Astrocyte (in vitro differentiated cells and primary cell): ENCODE data around the gene UTS2. TPM values are rescaled to one million over a fixed set of nuclear protein-coding genes. Genes with fewer than 3 reads are reported as not detected.

Source experiments
- DNase-seq: peaks from one replicate; pipeline ENCODE4 v3.0.0-alpha.2; 2010; ENCODE audit warnings: low read depth
- FAIRE-seq: peaks from 2 replicates; lab custom pipeline; 2011; peaks lifted over from hg19 to GRCh38; lab: Jason Lieb, UNC
- H2AFZ ChIP-seq: 2 replicates; pipeline ENCODE4 v1.6.0; 2012; ENCODE audit warnings: low read depth, low read length, inconsistent platforms
- H3K27ac ChIP-seq: 2 replicates; pipeline ENCODE4 v1.5.1; 2011; ENCODE audit warnings: low read depth, low read length, inconsistent platforms
- H3K27me3 ChIP-seq: 2 replicates; pipeline ENCODE4 v1.6.0; 2011; ENCODE audit warnings: low read length, inconsistent platforms; ENCODE audit not compliant: insufficient read depth
- H3K36me3 ChIP-seq: 2 replicates; pipeline ENCODE4 v1.5.1; 2011; ENCODE audit warnings: low read length, inconsistent platforms; ENCODE audit not compliant: insufficient read depth
- H3K4me1 ChIP-seq: 2 replicates; pipeline ENCODE4 v1.5.1; 2011; ENCODE audit warnings: low read length, inconsistent platforms; ENCODE audit not compliant: insufficient read depth
- H3K4me2 ChIP-seq: 2 replicates; pipeline ENCODE4 v1.6.0; 2012; ENCODE audit warnings: low read length, inconsistent platforms
- H3K4me3 ChIP-seq: 2 replicates; pipeline ENCODE4 v1.5.1; 2011; ENCODE audit warnings: low read depth, mild to moderate bottlenecking, low read length, inconsistent platforms; ENCODE audit not compliant: insufficient read depth
- H3K79me2 ChIP-seq: 2 replicates; pipeline ENCODE4 v1.6.0; 2012; ENCODE audit warnings: mild to moderate bottlenecking, low read length, inconsistent platforms; ENCODE audit not compliant: insufficient read depth
- H3K9ac ChIP-seq: 2 replicates; pipeline ENCODE4 v1.6.0; 2012; ENCODE audit warnings: mild to moderate bottlenecking, low read length, inconsistent platforms
- H3K9me3 ChIP-seq: 2 replicates; pipeline ENCODE4 v1.5.1; 2012; ENCODE audit warnings: low read depth, mild to moderate bottlenecking, low read length, inconsistent platforms; ENCODE audit not compliant: insufficient read depth
- H4K20me1 ChIP-seq: 2 replicates; pipeline ENCODE4 v1.6.0; 2012; ENCODE audit warnings: low read length, inconsistent platforms; ENCODE audit not compliant: insufficient read depth
- H3K27ac Mint-ChIP-seq: one replicate; pipeline ENCODE4 v1.8.0; 2021; ENCODE audit warnings: mild to moderate bottlenecking, mixed read lengths; ENCODE audit not compliant: unreplicated experiment
- H3K27me3 Mint-ChIP-seq: one replicate; pipeline ENCODE4 v1.8.0; 2021; ENCODE audit warnings: low read depth, mixed read lengths; ENCODE audit not compliant: unreplicated experiment
- H3K36me3 Mint-ChIP-seq: one replicate; pipeline ENCODE4 v1.8.0; 2021; ENCODE audit warnings: low read depth, mixed read lengths; ENCODE audit not compliant: unreplicated experiment
- H3K4me1 Mint-ChIP-seq: one replicate; pipeline ENCODE4 v1.8.0; 2021; ENCODE audit warnings: low read depth, mixed read lengths; ENCODE audit not compliant: unreplicated experiment
- H3K4me3 Mint-ChIP-seq: one replicate; pipeline ENCODE4 v1.8.0; 2021; ENCODE audit warnings: mild to moderate bottlenecking, moderate library complexity, mixed read lengths; ENCODE audit not compliant: unreplicated experiment
- H3K9me3 Mint-ChIP-seq: one replicate; pipeline ENCODE4 v1.8.0; 2021; ENCODE audit warnings: mild to moderate bottlenecking, mixed read lengths; ENCODE audit not compliant: unreplicated experiment
- CTCF ChIP-seq: IDR thresholded peaks from 2 replicates; pipeline ENCODE4 v1.5.1; 2011; ENCODE audit warnings: low read depth, mild to moderate bottlenecking, inconsistent platforms, low read length, moderate library complexity; ENCODE audit not compliant: insufficient read depth
- EZH2 ChIP-seq: IDR thresholded peaks from 2 replicates; pipeline ENCODE4 v1.6.1; 2012; ENCODE audit warnings: mild to moderate bottlenecking, low read length, inconsistent platforms; ENCODE audit not compliant: insufficient read depth
- total RNA-seq: library from RNA; stranded (reverse); gene quantifications from 2 replicates; pipeline ENCODE4 v1.2.1, GENCODE V29; 2021

The UTS2 gene
- total RNA-seq, 1 donor from 2014 or later: not detected

GRCh38 chr1:7861452-7861851 is 8.6 kb upstream of the UTS2 start:
- Histone ChIP-seq H4K20me1 (no peaks in the 10 kb centered on the region), H3K4me2 (no peak overlapping the region), H2AFZ (no peak overlapping the region), H3K27ac (no peak overlapping the region), H3K36me3 (no peaks in the 10 kb centered on the region), H3K9ac (no peak overlapping the region), H3K4me3 (no peak overlapping the region), H3K4me1 (no peaks in the 10 kb centered on the region), H3K79me2 (no peaks in the 10 kb centered on the region), H3K27me3 (no peaks in the 10 kb centered on the region), H3K9me3 (no peaks in the 10 kb centered on the region)
- peaks cover 6% of the 10 kb centered on the region for H3K27me3 Mint-ChIP-seq
- peaks cover 9% of the 10 kb centered on the region for H3K9me3 Mint-ChIP-seq
- TF ChIP-seq EZH2 (no peak), CTCF (no peak)
- peaks cover 3% of the 10 kb centered on the region for H3K36me3 Mint-ChIP-seq
- H3K27ac Mint-ChIP-seq: no peak overlapping the region
- no peaks in the 10 kb centered on the region for H3K4me1 Mint-ChIP-seq
- H3K4me3 Mint-ChIP-seq: no peak overlapping the region
- FAIRE-seq (no peak), DNase-seq (no peak)

GRCh38 chr1:7860130-7860529 is 7.3 kb upstream of the UTS2 start:
- H3K4me3 Mint-ChIP-seq: no peak overlapping the region
- H3K4me1 Mint-ChIP-seq: no peaks in the 10 kb centered on the region
- Histone ChIP-seq H3K36me3 (no peaks in the 10 kb centered on the region), H4K20me1 (no peaks in the 10 kb centered on the region), H3K4me3 (no peak overlapping the region), H3K27ac (no peak overlapping the region), H3K9me3 (no peaks in the 10 kb centered on the region), H3K4me1 (no peaks in the 10 kb centered on the region), H3K27me3 (no peaks in the 10 kb centered on the region), H3K79me2 (no peaks in the 10 kb centered on the region), H2AFZ (no peak overlapping the region), H3K4me2 (no peak overlapping the region), H3K9ac (no peak overlapping the region)
- DNase-seq (no peak), FAIRE-seq (no peak)
- no peak for TF ChIP-seq EZH2
- TF ChIP-seq CTCF: no peak
- peaks cover 9% of the 10 kb centered on the region for H3K9me3 Mint-ChIP-seq
- peaks cover 3% of the 10 kb centered on the region for H3K36me3 Mint-ChIP-seq
- peaks cover 10% of the 10 kb centered on the region for H3K27me3 Mint-ChIP-seq
- no peak overlapping the region for H3K27ac Mint-ChIP-seq

DNA sequence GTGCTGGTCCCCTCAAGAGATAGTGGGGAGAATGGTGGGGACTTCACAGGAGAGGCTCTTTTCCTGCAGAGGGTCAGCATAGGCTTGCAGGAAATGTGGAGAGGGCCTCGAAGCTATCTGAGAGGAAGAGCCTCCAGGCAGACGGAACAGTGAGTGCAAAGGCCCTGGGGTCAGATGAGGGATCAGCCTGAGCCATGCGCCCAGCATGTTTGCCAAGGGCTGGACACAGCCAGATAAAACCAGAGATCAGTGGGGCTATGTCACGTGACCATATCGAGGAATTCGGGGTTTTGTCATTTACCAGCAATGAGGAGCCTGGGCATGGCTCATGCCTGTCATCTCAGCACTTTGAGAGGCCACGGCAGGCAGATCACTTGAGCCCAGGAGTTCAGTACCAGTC is 6.5 kb upstream of the UTS2 start:
- Histone ChIP-seq H3K4me1 (no peaks in the 10 kb centered on the region), H3K9me3 (no peaks in the 10 kb centered on the region), H3K36me3 (no peaks in the 10 kb centered on the region), H3K27me3 (no peaks in the 10 kb centered on the region), H3K27ac (no peak overlapping the region), H3K4me2 (no peak overlapping the region), H2AFZ (no peak overlapping the region), H3K9ac (no peak overlapping the region), H3K4me3 (no peak overlapping the region), H4K20me1 (no peaks in the 10 kb centered on the region), H3K79me2 (no peaks in the 10 kb centered on the region)
- Mint-ChIP-seq H3K4me1 (no peaks in the 10 kb centered on the region), H3K36me3 (peaks cover 2% of the 10 kb centered on the region), H3K27me3 (peaks cover 10% of the 10 kb centered on the region), H3K4me3 (no peak overlapping the region), H3K9me3 (peaks cover 6% of the 10 kb centered on the region), H3K27ac (no peak overlapping the region)
- FAIRE-seq (no peak), DNase-seq (no peak)
- no peak for TF ChIP-seq EZH2
- no peak for TF ChIP-seq CTCF
